HEK293T (cell line): Measurements from ENCODE around the gene PRKAR1B.

Experiments used
- CTCF ChIA-PET: fragments of 350-600 bp; formaldehyde crosslinking; extraction: SDS; loops from one replicate; lab custom pipeline; 2021; ENCODE audit warnings: antibody characterized with exemption, inconsistent platforms; lab: Yijun Ruan, JAX
- POLR2A ChIA-PET: fragments of 350-600 bp; formaldehyde crosslinking; extraction: SDS; loops from one replicate; lab custom pipeline; 2020; ENCODE audit warnings: antibody characterized with exemption, inconsistent platforms; lab: Yijun Ruan, JAX
- DNase-seq: peaks from one replicate; pipeline ENCODE4 v3.0.0; 2012; ENCODE audit warnings: mixed read lengths; ENCODE audit errors: extremely low spot score
- ARNT ChIP-seq: fragments of 450-650 bp; IDR thresholded peaks from 2 replicates; pipeline ENCODE4 v1.6.1; 2017; ENCODE audit warnings: mild to moderate bottlenecking
- BHLHE40 ChIP-seq: fragments of 450-650 bp; IDR thresholded peaks from 2 replicates; pipeline ENCODE4 v1.6.1; 2016; ENCODE audit warnings: mild to moderate bottlenecking, moderate library complexity, borderline replicate concordance
- CTBP1 ChIP-seq: fragments of 450-650 bp; IDR thresholded peaks from 2 replicates; pipeline ENCODE4 v1.6.1; 2016; ENCODE audit warnings: borderline replicate concordance
- ELF4 ChIP-seq: fragments of 450-650 bp; IDR thresholded peaks from 2 replicates; pipeline ENCODE4 v1.6.1; 2017; ENCODE audit warnings: antibody characterized with exemption
- FOXA1 ChIP-seq: fragments of 450-650 bp; IDR thresholded peaks from 2 replicates; pipeline ENCODE4 v1.6.1; 2016; ENCODE audit warnings: mild to moderate bottlenecking
- FOXK2 ChIP-seq: fragments of 450-650 bp; IDR thresholded peaks from 2 replicates; pipeline ENCODE4 v1.6.1; 2016; ENCODE audit warnings: mild to moderate bottlenecking
- FOXM1 ChIP-seq: fragments of 450-650 bp; IDR thresholded peaks from 2 replicates; pipeline ENCODE4 v1.6.1; 2017; ENCODE audit warnings: mild to moderate bottlenecking, borderline replicate concordance
- HDGF ChIP-seq: fragments of 450-650 bp; IDR thresholded peaks from 2 replicates; pipeline ENCODE4 v1.6.1; 2017; ENCODE audit warnings: antibody characterized with exemption, borderline replicate concordance
- L3MBTL2 ChIP-seq: fragments of 450-650 bp; conservative IDR thresholded peaks from 2 replicates; pipeline ENCODE4 v1.6.1; 2016; ENCODE audit warnings: mild to moderate bottlenecking
- LEF1 ChIP-seq: fragments of 450-650 bp; IDR thresholded peaks from 2 replicates; pipeline ENCODE4 v1.6.1; 2017; ENCODE audit warnings: mild to moderate bottlenecking, borderline replicate concordance
- NFRKB ChIP-seq: fragments of 450-650 bp; IDR thresholded peaks from 2 replicates; pipeline ENCODE4 v1.6.1; 2016; ENCODE audit warnings: mild to moderate bottlenecking, moderate library complexity
- PKNOX1 ChIP-seq: fragments of 450-650 bp; IDR thresholded peaks from 2 replicates; pipeline ENCODE4 v1.6.1; 2016
- SP1 ChIP-seq: fragments of 450-650 bp; IDR thresholded peaks from 2 replicates; pipeline ENCODE4 v1.6.1; 2017
- SUZ12 ChIP-seq: fragments of 450-650 bp; IDR thresholded peaks from 2 replicates; pipeline ENCODE4 v1.6.1; 2016; ENCODE audit warnings: mild to moderate bottlenecking
- TARDBP ChIP-seq: fragments of 450-650 bp; IDR thresholded peaks from 2 replicates; pipeline ENCODE4 v1.6.1; 2016
- ZNF384 ChIP-seq: fragments of 450-650 bp; IDR thresholded peaks from 2 replicates; pipeline ENCODE4 v1.6.1; 2016

PRKAR1B gene

GRCh38 chr7:772861-773621 lies 46.0 kb upstream of the PRKAR1B start:
- CTCF ChIA-PET, result no interaction called here
- no peak for TF ChIP-seq LEF1
- no peak for TF ChIP-seq CTBP1
- TF ChIP-seq L3MBTL2, result no peak
- no peak for TF ChIP-seq ARNT
- no peak for TF ChIP-seq FOXA1
- no peak for TF ChIP-seq ZNF384
- no peak for TF ChIP-seq SUZ12
- no peak for TF ChIP-seq HDGF
- no peak for TF ChIP-seq TARDBP
- no peak for TF ChIP-seq PKNOX1
- TF ChIP-seq SP1, result no peak
- no peak for TF ChIP-seq NFRKB
- no peak for TF ChIP-seq BHLHE40
- no peak for TF ChIP-seq FOXK2
- TF ChIP-seq FOXM1, result no peak
- no peak for TF ChIP-seq ELF4
- no peak for DNase-seq
- POLR2A ChIA-PET, result no interaction called here

- no peak for DNase-seq
- TF ChIP-seq HDGF (no peak), SP1 (no peak), LEF1 (no peak), ZNF384 (no peak)
- ChIA-PET POLR2A (no interaction called here), CTCF (no interaction called here)
Observed at GRCh38 chr7:772392-772791, 45.3 kb upstream of the PRKAR1B start.

- POLR2A ChIA-PET, result no interaction called here
- CTCF ChIA-PET, result no interaction called here
- no peak for TF ChIP-seq FOXM1
- no peak for TF ChIP-seq SP1
- no peak for TF ChIP-seq NFRKB
- no peak for DNase-seq
Observed at GRCh38 chr7:772005-772294, 44.9 kb upstream of the PRKAR1B start.

- TF ChIP-seq ZNF384 (no peak), ELF4 (no peak), CTBP1 (no peak), L3MBTL2 (no peak), FOXA1 (no peak), ARNT (no peak), SUZ12 (no peak), FOXK2 (no peak), SP1 (no peak), TARDBP (no peak), BHLHE40 (no peak), PKNOX1 (no peak), LEF1 (no peak), NFRKB (no peak), FOXM1 (no peak), HDGF (no peak)
- no peak for DNase-seq
- CTCF ChIA-PET, result no interaction called here
- POLR2A ChIA-PET, result interaction anchor here (0.8 kb wide), 1 partner anchor 43 kb away, joined by 3 read pairs; no protein-coding TSS in a partner anchor
Observed at GRCh38 chr7:771234-772004, 44.3 kb upstream of the PRKAR1B start.

- CTCF ChIA-PET, result no interaction called here
- TF ChIP-seq NFRKB, result no peak
- no peak for TF ChIP-seq HDGF
- no peak for TF ChIP-seq LEF1
- no peak for TF ChIP-seq PKNOX1
- no peak for DNase-seq
- POLR2A ChIA-PET, result interaction anchor here (0.8 kb wide), 1 partner anchor 43 kb away, joined by 3 read pairs; no protein-coding TSS in a partner anchor
Observed at GRCh38 chr7:770741-771166, 43.7 kb upstream of the PRKAR1B start.

GRCh38 chr7:770336-770735 lies 43.3 kb upstream of the PRKAR1B start:
- TF ChIP-seq L3MBTL2, result no peak
- no peak for TF ChIP-seq FOXK2
- no peak for TF ChIP-seq SUZ12
- TF ChIP-seq FOXA1, result no peak
- TF ChIP-seq LEF1, result no peak
- TF ChIP-seq HDGF, result no peak
- TF ChIP-seq ELF4, result no peak
- TF ChIP-seq ARNT, result no peak
- POLR2A ChIA-PET, result interaction anchor here (0.8 kb wide), 1 partner anchor 42 kb away, joined by 3 read pairs; no protein-coding TSS in a partner anchor
- DNase-seq, result no peak
- CTCF ChIA-PET, result no interaction called here
